ENCODE data around the gene RAB38.

Gene RAB38

DNA sequence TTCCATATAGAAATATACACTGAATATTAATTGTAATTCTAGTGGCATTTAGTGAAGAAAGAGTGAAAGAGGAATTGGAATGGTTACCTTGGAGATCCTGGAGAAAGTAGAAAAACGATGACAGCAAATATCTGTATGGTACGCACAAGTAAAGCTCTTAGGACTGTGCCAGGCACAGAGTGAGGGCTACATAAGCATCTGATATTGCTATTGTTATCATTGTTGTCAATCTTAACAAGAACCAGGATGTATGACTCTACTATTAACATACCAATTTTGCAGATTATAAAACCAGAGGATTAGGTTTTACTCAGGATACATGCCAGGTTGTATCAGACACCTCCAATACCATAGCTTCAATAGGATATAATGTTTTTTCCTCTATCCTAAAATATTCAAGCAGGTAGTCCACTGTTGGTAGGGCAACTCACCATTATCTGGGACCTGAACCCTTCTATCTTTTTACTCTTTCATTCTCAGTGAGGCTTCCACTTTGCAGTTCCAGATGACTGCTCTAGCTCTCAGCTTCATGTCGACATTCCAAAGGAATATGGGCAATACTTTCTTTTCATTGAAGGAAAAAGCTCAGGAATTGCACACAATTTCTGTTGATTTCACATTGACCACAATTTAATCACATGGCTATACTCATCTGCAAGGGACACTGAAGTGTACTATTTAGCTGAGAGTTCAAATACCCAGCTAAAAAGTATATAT, 73.2 kb downstream of the RAB38 start:
- Histone ChIP-seq H3K27ac (no peak overlapping the region), H3K36me3 (no peaks in the 10 kb centered on the region), H3K27me3 (no peaks in the 10 kb centered on the region), H3K4me1 (peaks cover 0 to 12% (median 0%) of the 10 kb centered on the region in 4 donors), H3K4me3 (no peak overlapping the region), H3K9me3 (no peaks in the 10 kb centered on the region)
- intact Hi-C loops (cut with DNase I; ENCODE audit: low total_unique reads), result no loop called here
- TF ChIP-seq, protein P1, sequence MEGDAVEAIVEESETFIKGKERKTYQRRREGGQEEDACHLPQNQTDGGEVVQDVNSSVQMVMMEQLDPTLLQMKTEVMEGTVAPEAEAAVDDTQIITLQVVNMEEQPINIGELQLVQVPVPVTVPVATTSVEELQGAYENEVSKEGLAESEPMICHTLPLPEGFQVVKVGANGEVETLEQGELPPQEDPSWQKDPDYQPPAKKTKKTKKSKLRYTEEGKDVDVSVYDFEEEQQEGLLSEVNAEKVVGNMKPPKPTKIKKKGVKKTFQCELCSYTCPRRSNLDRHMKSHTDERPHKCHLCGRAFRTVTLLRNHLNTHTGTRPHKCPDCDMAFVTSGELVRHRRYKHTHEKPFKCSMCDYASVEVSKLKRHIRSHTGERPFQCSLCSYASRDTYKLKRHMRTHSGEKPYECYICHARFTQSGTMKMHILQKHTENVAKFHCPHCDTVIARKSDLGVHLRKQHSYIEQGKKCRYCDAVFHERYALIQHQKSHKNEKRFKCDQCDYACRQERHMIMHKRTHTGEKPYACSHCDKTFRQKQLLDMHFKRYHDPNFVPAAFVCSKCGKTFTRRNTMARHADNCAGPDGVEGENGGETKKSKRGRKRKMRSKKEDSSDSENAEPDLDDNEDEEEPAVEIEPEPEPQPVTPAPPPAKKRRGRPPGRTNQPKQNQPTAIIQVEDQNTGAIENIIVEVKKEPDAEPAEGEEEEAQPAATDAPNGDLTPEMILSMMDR (IDR thresholded peaks at IDR 0.05), result no peak
- DNase-seq, result no peak

DNA sequence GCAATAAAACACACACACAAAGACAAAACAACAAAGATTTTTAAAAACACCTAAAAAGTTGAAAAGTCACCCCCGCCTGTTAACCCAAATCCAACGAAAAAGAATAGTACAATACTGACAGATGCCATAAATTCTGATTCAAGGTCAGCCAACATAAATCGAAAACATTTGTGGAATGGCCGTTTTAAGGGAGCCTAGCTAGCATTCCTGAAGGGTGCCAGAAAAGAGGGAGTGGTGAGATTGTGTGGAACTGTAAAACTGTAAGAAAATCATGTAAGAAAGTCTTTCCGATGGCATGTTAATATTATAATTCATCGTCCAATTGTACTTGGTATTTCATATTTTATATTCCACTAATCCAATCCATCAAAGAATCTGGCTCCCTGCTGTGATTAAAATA, 75.1 kb downstream of the RAB38 start:
- no peaks in the 10 kb centered on the region for H3K36me3 ChIP-seq
- H3K4me1 ChIP-seq, result peaks cover 0 to 12% (median 0%) of the 10 kb centered on the region in 4 donors
- no peaks in the 10 kb centered on the region for H3K9me3 ChIP-seq
- TF ChIP-seq, protein P1 (IDR thresholded peaks at IDR 0.05), result no peak
- no peaks in the 10 kb centered on the region for H3K27me3 ChIP-seq
- H3K27ac ChIP-seq, result no peak overlapping the region
- no peak overlapping the region for H3K4me3 ChIP-seq
- intact Hi-C loops (cut with DNase I; ENCODE audit: low total_unique reads), result no loop called here
- DNase-seq, result no peak

DNA sequence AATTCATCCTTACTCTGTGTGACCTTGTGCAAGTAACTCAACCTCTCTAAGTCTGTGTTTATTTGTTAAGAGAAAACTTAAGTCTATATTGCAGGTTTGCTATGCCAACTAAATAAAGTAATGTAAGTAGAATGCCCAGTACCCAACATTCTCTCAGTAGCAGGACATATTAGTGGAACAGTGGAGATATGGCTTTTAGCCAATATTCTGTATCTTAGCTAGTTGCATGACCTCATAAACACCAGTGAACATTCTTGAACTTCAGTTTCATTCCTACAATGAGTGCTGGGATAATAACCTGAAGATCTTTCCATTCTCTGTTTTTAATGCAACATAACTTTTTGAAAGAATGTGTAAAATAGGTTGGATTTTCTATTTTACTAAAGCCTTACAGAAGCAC, 77.0 kb downstream of the RAB38 start:
- intact Hi-C loops (cut with DNase I; ENCODE audit: low total_unique reads), result no loop called here
- TF ChIP-seq, protein P1 (IDR thresholded peaks at IDR 0.05), result no peak
- no peak overlapping the region for H3K27ac ChIP-seq
- H3K9me3 ChIP-seq, result no peaks in the 10 kb centered on the region
- no peaks in the 10 kb centered on the region for H3K27me3 ChIP-seq
- H3K4me3 ChIP-seq, result no peak overlapping the region
- peaks cover 0 to 12% (median 0%) of the 10 kb centered on the region in 4 donors for H3K4me1 ChIP-seq
- H3K36me3 ChIP-seq, result no peaks in the 10 kb centered on the region
- no peak for DNase-seq

DNA sequence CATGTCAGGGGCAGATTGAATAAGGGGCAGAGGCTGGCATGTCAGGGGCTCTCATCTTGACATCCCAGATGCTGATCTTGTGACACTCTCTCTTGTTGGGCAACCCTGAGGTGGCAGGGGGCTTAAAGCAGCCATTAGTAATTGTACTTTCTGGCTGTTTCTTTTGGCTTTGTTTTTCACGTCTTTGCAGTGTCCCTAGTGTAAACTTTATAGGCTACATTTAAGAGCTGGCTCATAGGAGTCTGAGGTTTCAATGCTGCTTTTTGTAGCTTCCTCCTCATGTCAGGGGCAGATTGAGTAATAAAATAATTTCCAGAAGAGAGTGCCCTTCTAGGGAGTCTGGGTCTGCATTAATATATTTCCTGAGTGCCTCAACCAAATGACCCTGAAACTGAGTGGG, 86.1 kb downstream of the RAB38 start:
- Histone ChIP-seq H3K4me3 (no peak overlapping the region), H3K9me3 (peaks cover 0 to 5% (median 0%) of the 10 kb centered on the region in 3 donors), H3K27ac (no peak overlapping the region), H3K4me1 (peaks cover 0 to 5% (median 0%) of the 10 kb centered on the region in 4 donors), H3K27me3 (no peaks in the 10 kb centered on the region), H3K36me3 (no peaks in the 10 kb centered on the region)
- intact Hi-C loops (cut with DNase I; ENCODE audit: low total_unique reads), result no loop called here
- TF ChIP-seq, protein P1 (IDR thresholded peaks at IDR 0.05), result no peak
- DNase-seq, result no peak

DNA sequence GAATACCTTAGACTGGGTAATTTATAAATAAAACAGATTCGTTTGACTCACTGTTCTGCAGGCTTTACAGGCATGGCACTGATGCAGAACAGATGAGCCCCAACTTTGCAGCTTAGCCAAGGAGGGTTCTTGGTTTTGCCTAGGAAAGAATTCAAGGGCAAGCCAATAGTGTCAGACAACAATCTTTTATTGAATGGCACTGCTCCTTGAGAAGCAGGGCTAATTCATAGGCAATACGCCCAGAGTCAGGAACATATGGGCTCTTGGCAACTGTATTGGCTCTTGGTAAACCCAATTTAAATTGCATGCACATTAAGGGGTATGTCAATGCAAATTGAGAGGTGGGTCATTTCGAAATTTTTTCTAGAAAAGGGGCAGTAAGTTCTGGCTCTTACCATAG, 87.9 kb downstream of the RAB38 start:
- intact Hi-C loops (cut with DNase I; ENCODE audit: low total_unique reads), result no loop called here
- TF ChIP-seq, protein P1 (IDR thresholded peaks at IDR 0.05), result no peak
- H3K9me3 ChIP-seq, result peaks cover 0 to 5% (median 0%) of the 10 kb centered on the region in 3 donors
- H3K36me3 ChIP-seq, result no peaks in the 10 kb centered on the region
- no peak overlapping the region for H3K4me3 ChIP-seq
- DNase-seq, result no peak
- H3K4me1 ChIP-seq, result peaks cover 0 to 5% (median 0%) of the 10 kb centered on the region in 4 donors
- H3K27ac ChIP-seq, result no peak overlapping the region
- no peaks in the 10 kb centered on the region for H3K27me3 ChIP-seq

Data from tibial artery (tissue), 4 donors.